ENCODE results near the gene PTK6. TPM values are rescaled to one million over a fixed set of nuclear protein-coding genes. Genes with fewer than 3 reads are reported as not detected.
"Not testable (repeated sequence)": the region's sequence is repeated elsewhere in the genome, so short reads cannot be mapped to it uniquely, and the experiment has no call there.

The PTK6 gene
- total RNA-seq, 3 donors from 2014 or later (not counting 1 experiment from before 2014, with no cell fraction given) = 0.16 to 0.48 TPM; not detected in 1

DNA sequence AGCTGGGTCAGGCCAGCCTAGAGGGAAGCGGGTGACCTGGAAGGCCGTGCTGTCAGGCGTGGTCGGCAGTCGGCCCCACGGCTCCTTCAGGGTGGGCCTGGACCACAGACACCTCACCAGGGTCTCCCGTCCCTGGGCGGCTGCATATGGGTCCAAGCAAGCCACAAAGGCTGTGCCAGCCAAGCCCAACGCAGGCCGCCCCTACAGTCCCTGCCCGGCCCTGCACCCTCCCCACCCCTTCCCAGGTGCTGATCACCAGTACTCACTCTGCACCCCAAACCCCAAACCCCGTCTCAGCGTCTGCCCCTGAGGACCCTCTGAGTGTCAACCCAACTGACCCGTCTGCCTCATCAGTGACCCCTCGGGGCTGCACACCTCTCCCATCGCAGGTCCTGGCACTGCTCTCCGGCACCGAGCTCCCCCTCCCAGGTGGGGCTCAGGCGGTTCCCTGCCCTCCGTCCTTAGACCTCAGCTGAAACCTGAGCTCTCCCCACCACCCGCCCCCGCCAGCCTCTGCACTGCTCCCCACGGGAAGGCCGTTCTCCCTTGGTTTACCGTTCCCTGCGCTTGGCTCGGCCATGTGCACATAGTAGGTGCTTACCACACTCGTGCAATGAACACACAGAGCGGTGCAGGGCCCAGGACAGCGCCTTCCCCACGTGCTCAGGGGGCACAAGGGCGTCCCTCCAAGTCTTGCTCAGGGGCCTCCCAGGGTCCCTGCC lies 18.1 kb downstream of the PTK6 start:
- ATAC-seq (no peak), DNase-seq (no peak)
- Histone ChIP-seq H3K9me3 (ENCODE audit: control insufficient read depth, insufficient read depth, low read length) (peaks cover 7% of the 10 kb centered on the region), H3K27me3 (ENCODE audit: control insufficient read depth, insufficient read depth, low read length) (peaks cover 4% of the 10 kb centered on the region), H3K27ac (ENCODE audit: low read length) (no peak overlapping the region), H3K36me3 (ENCODE audit: control insufficient read depth, insufficient read depth, low read length) (peaks cover 6% of the 10 kb centered on the region), H3K4me3 (ENCODE audit: low read length) (no peak overlapping the region), H3K4me1 (ENCODE audit: control insufficient read depth, insufficient read depth, low read length) (peaks cover 23% of the 10 kb centered on the region)
- no peaks in the 10 kb centered on the region for H3K36me3 Mint-ChIP-seq
- TF ChIP-seq, protein P1, sequence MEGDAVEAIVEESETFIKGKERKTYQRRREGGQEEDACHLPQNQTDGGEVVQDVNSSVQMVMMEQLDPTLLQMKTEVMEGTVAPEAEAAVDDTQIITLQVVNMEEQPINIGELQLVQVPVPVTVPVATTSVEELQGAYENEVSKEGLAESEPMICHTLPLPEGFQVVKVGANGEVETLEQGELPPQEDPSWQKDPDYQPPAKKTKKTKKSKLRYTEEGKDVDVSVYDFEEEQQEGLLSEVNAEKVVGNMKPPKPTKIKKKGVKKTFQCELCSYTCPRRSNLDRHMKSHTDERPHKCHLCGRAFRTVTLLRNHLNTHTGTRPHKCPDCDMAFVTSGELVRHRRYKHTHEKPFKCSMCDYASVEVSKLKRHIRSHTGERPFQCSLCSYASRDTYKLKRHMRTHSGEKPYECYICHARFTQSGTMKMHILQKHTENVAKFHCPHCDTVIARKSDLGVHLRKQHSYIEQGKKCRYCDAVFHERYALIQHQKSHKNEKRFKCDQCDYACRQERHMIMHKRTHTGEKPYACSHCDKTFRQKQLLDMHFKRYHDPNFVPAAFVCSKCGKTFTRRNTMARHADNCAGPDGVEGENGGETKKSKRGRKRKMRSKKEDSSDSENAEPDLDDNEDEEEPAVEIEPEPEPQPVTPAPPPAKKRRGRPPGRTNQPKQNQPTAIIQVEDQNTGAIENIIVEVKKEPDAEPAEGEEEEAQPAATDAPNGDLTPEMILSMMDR (IDR thresholded peaks at IDR 0.05) = no peak
- WGBS (ENCODE audit: insufficient coverage) = 82% methylated on average over 32 of the region's 32 CpGs
- H3K4me1 Mint-ChIP-seq = peaks cover 0 to 22% of the 10 kb centered on the region in 2 donors
- H3K4me3 Mint-ChIP-seq = peak overlapping the region; percentile 76
- intact Hi-C loops (cut with micrococcal nuclease) = no loop called here
- H3K27ac Mint-ChIP-seq = peak overlapping the region in 1 of 2 donors; percentile 81
- H3K9me3 Mint-ChIP-seq = peaks cover 2% of the 10 kb centered on the region in 2 donors
- peaks cover 0 to 4% of the 10 kb centered on the region in 2 donors for H3K27me3 Mint-ChIP-seq (ENCODE audit: low read depth in 2 of 2)

- H3K4me1 Mint-ChIP-seq = peaks cover 0 to 22% of the 10 kb centered on the region in 2 donors
- H3K9me3 Mint-ChIP-seq = peaks cover 0 to 2% of the 10 kb centered on the region in 2 donors
- H3K9me3 ChIP-seq (ENCODE audit: control insufficient read depth, insufficient read depth, low read length) = peaks cover 2% of the 10 kb centered on the region
- DNase-seq (peak in 1 of 2 donors; percentile 10), ATAC-seq (no peak)
- intact Hi-C loops (cut with micrococcal nuclease) = no loop called here
- peaks cover 0 to 4% of the 10 kb centered on the region in 2 donors for H3K27me3 Mint-ChIP-seq (ENCODE audit: low read depth in 2 of 2)
- H3K36me3 Mint-ChIP-seq = no peaks in the 10 kb centered on the region
- H3K4me1 ChIP-seq (ENCODE audit: control insufficient read depth, insufficient read depth, low read length) = peaks cover 23% of the 10 kb centered on the region
- H3K36me3 ChIP-seq (ENCODE audit: control insufficient read depth, insufficient read depth, low read length) = peaks cover 6% of the 10 kb centered on the region
- H3K4me3 Mint-ChIP-seq = peak overlapping the region; percentile 60
- WGBS (ENCODE audit: insufficient coverage) = 83% methylated on average over 20 of the region's 20 CpGs
- H3K27ac ChIP-seq (ENCODE audit: low read length) = no peak overlapping the region
- peaks cover 4% of the 10 kb centered on the region for H3K27me3 ChIP-seq (ENCODE audit: control insufficient read depth, insufficient read depth, low read length)
- TF ChIP-seq, protein P1 (IDR thresholded peaks at IDR 0.05) = no peak
- H3K4me3 ChIP-seq (ENCODE audit: low read length) = no peak overlapping the region
- no peak overlapping the region for H3K27ac Mint-ChIP-seq
Measured at GRCh38 chr20:63518351-63518861, 18.8 kb downstream of the PTK6 start.

DNA sequence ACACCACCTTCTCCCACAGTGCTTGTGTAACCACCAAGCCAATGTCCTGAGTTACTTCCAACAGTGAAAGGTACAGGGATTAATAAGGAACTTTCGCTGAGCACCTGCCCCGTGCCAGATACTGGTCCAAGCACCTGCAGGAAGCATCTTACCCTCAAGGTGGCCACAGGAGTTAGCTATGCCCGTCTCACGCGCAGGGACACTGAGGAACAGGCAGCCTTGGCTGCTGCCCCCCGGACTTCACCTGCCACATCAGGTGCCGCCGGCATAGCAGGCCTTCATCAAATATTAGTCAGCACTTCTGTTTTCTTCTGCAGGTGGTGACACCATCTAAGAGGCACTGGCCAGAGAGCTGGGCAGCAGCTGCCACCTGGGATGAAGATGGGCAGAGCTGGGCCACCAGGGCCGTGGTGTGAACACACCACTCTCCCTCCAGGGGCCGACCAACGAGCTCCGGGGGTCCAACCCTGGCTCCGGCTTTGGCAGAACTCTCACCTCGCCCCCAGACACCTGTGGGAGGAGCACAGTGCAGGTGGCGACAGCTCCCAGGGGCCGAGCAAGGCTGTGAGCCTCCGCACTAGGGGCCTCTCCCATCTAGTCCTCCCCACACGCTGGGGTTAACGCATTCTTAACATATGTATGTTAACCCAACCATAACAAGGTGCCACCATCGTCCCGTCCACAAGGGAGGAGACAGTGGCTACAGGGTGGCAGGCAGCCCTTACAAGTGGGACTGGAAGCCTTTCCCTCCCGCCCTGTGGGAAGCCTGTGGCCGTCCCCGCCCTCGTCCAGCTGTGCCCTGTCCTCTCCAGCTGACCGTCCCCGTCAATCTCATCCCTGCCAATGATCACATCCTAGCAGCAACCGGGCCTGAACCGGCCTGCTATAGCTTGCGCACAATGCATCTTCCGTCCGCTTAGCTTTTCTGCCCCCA lies 19.5 kb downstream of the PTK6 start:
- ATAC-seq = no peak
- Mint-ChIP-seq H3K27ac (no peak overlapping the region), H3K4me3 (peak overlapping the region; percentile 79), H3K27me3 (ENCODE audit: low read depth in 2 of 2) (peaks cover 7 to 10% of the 10 kb centered on the region in 2 donors), H3K36me3 (no peaks in the 10 kb centered on the region), H3K4me1 (peaks cover 0 to 20% of the 10 kb centered on the region in 2 donors), H3K9me3 (peaks cover 0 to 2% of the 10 kb centered on the region in 2 donors)
- 91% methylated on average over 32 of the region's 32 CpGs for WGBS (ENCODE audit: insufficient coverage)
- Histone ChIP-seq H3K4me3 (ENCODE audit: low read length) (no peak overlapping the region), H3K9me3 (ENCODE audit: control insufficient read depth, insufficient read depth, low read length) (no peaks in the 10 kb centered on the region), H3K27me3 (ENCODE audit: control insufficient read depth, insufficient read depth, low read length) (peaks cover 9% of the 10 kb centered on the region), H3K4me1 (ENCODE audit: control insufficient read depth, insufficient read depth, low read length) (peaks cover 23% of the 10 kb centered on the region), H3K36me3 (ENCODE audit: control insufficient read depth, insufficient read depth, low read length) (peaks cover 6% of the 10 kb centered on the region), H3K27ac (ENCODE audit: low read length) (no peak overlapping the region)
- intact Hi-C loops (cut with micrococcal nuclease) = no loop called here
- DNase-seq = peak in 1 of 2 donors; percentile 4
- TF ChIP-seq, protein P1 (IDR thresholded peaks at IDR 0.05) = no peak

DNA sequence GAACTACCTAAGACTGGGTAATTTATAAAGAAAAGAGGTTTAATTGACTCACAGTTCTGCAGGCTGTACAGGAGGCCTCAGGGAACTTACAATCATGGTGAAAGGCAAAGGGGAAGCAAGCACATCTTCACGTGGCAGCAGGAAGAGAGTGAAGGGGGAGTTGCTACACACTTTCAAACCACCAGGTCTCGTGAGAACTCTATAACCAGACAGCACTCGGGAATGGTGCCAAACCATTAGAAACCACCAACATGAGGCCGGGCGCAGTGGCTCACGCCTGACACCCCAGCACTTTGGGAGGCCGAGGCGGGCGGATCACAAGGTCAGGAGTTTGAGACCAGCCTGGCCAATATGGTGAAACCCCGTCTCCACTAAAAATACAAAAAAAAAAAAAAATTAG lies 22.7 kb downstream of the PTK6 start:
- H3K27ac Mint-ChIP-seq; H3K4me3 ChIP-seq (ENCODE audit: low read length); H3K4me3 Mint-ChIP-seq; H3K36me3 ChIP-seq (ENCODE audit: control insufficient read depth, insufficient read depth, low read length); H3K27ac ChIP-seq (ENCODE audit: low read length); intact Hi-C loops (cut with micrococcal nuclease); H3K9me3 Mint-ChIP-seq; H3K36me3 Mint-ChIP-seq; H3K4me1 Mint-ChIP-seq; H3K4me1 ChIP-seq (ENCODE audit: control insufficient read depth, insufficient read depth, low read length); H3K9me3 ChIP-seq (ENCODE audit: control insufficient read depth, insufficient read depth, low read length): not testable (repeated sequence)
- H3K27me3 ChIP-seq (ENCODE audit: control insufficient read depth, insufficient read depth, low read length) = peaks cover 13% of the 10 kb centered on the region
- ATAC-seq (peak in 1 of 3 donors; percentile 57), DNase-seq (peak in 1 of 2 donors; percentile 25)
- H3K27me3 Mint-ChIP-seq (ENCODE audit: low read depth in 2 of 2) = peaks cover 20 to 26% of the 10 kb centered on the region in 2 donors
- WGBS (ENCODE audit: insufficient coverage) = 20% methylated on average over 8 of the region's 10 CpGs
